ENCODE measurements around the gene PLXNC1. TPM values are rescaled to one million over a fixed set of nuclear protein-coding genes. Genes with fewer than 3 reads are reported as not detected.

The PLXNC1 gene
- total and polyA plus RNA-seq, 2 experiments from 2014 or later: 0.78 to 1.9 TPM

- no peaks in the 10 kb centered on the region for H3K79me2 ChIP-seq (ENCODE audit: insufficient read depth)
- H3K9me3 ChIP-seq (ENCODE audit: low read depth): peaks cover 7% of the 10 kb centered on the region
- WGBS, 2 experiments (ENCODE audit: low coverage in 1 of 2, low lambda C conversion rate in 2 of 2, missing lambda C conversion rate in 2 of 2): 89 to 100% methylated on average over 2 of the region's 2 CpGs
- H3K4me2 ChIP-seq (ENCODE audit: unreplicated experiment): no peak overlapping the region
- no peak for TF ChIP-seq EZH2 (IDR thresholded peaks at IDR 0.05; ENCODE audit: insufficient read depth, poor library complexity, severe bottlenecking)
- TF ChIP-seq EZH2phosphoT487 (IDR thresholded peaks at IDR 0.05; ENCODE audit: insufficient read depth, low read depth): no peak
- no peaks in the 10 kb centered on the region for H3K9me2 ChIP-seq (ENCODE audit: insufficient read depth)
- no peak overlapping the region for H3K27ac ChIP-seq
- H2AFZ ChIP-seq: no peak overlapping the region
- H4K20me1 ChIP-seq (ENCODE audit: insufficient read depth): no peaks in the 10 kb centered on the region
- H3K4me3 ChIP-seq: no peak overlapping the region
- no peak for DNase-seq
- peaks cover 14% of the 10 kb centered on the region; the same call in 1 of the 2 replicates for H3K36me3 ChIP-seq (ENCODE audit: low read depth)
- H3K27me3 ChIP-seq (replicated peaks; ENCODE audit: insufficient read depth): no peaks in the 10 kb centered on the region
- peaks cover 13% of the 10 kb centered on the region for H3K4me1 ChIP-seq (ENCODE audit: insufficient read depth)
- in situ Hi-C loops (cut with MboI): no loop called here
- no peak overlapping the region for H3K9ac ChIP-seq
- H3F3A ChIP-seq (ENCODE audit: insufficient read depth): peaks cover 15% of the 10 kb centered on the region
These were observed 174.0 kb downstream of the PLXNC1 start for GRCh38 chr12:94322346-94322745.

GRCh38 chr12:94326234-94326633 is 177.9 kb downstream of the PLXNC1 start:
- H2AFZ ChIP-seq: no peak overlapping the region
- H3K27me3 ChIP-seq (replicated peaks; ENCODE audit: insufficient read depth): no peaks in the 10 kb centered on the region
- H3K79me2 ChIP-seq (ENCODE audit: insufficient read depth): no peaks in the 10 kb centered on the region
- 0 out of 2 replicates have a peak overlapping the region, but pooled peaks have one; percentile 17 for H3K27ac ChIP-seq
- WGBS, 2 experiments (ENCODE audit: low coverage in 1 of 2, low lambda C conversion rate in 2 of 2, missing lambda C conversion rate in 2 of 2): 91 to 100% methylated on average over 1 of the region's 1 CpG
- no peaks in the 10 kb centered on the region for H4K20me1 ChIP-seq (ENCODE audit: insufficient read depth)
- peaks cover 24% of the 10 kb centered on the region for H3F3A ChIP-seq (ENCODE audit: insufficient read depth)
- no peaks in the 10 kb centered on the region for H3K9me3 ChIP-seq (ENCODE audit: low read depth)
- in situ Hi-C loops (cut with MboI): no loop called here
- 0 out of 2 replicates have a peak, but pooled peaks cover 2% of the 10 kb centered on the region for H3K36me3 ChIP-seq (ENCODE audit: low read depth)
- DNase-seq: no peak
- H3K4me2 ChIP-seq (ENCODE audit: unreplicated experiment): no peak overlapping the region
- no peak for TF ChIP-seq EZH2phosphoT487 (IDR thresholded peaks at IDR 0.05; ENCODE audit: insufficient read depth, low read depth)
- TF ChIP-seq EZH2 (IDR thresholded peaks at IDR 0.05; ENCODE audit: insufficient read depth, poor library complexity, severe bottlenecking): no peak
- H3K4me3 ChIP-seq: no peak overlapping the region
- peaks cover 19% of the 10 kb centered on the region for H3K4me1 ChIP-seq (ENCODE audit: insufficient read depth)
- no peak overlapping the region for H3K9ac ChIP-seq
- H3K9me2 ChIP-seq (ENCODE audit: insufficient read depth): no peaks in the 10 kb centered on the region

- Histone ChIP-seq H3K36me3 (ENCODE audit: low read depth) (no peaks in the 10 kb centered on the region), H3F3A (ENCODE audit: insufficient read depth) (peaks cover 24% of the 10 kb centered on the region), H3K27me3 (replicated peaks; ENCODE audit: insufficient read depth) (no peaks in the 10 kb centered on the region), H3K79me2 (ENCODE audit: insufficient read depth) (no peaks in the 10 kb centered on the region), H3K9me3 (ENCODE audit: low read depth) (no peaks in the 10 kb centered on the region), H3K9me2 (ENCODE audit: insufficient read depth) (no peaks in the 10 kb centered on the region), H3K27ac (0 out of 2 replicates have a peak overlapping the region, but pooled peaks have one; percentile 17), H3K4me3 (no peak overlapping the region), H2AFZ (no peak overlapping the region), H4K20me1 (ENCODE audit: insufficient read depth) (no peaks in the 10 kb centered on the region), H3K9ac (no peak overlapping the region), H3K4me1 (ENCODE audit: insufficient read depth) (peaks cover 19% of the 10 kb centered on the region), H3K4me2 (ENCODE audit: unreplicated experiment) (no peak overlapping the region)
- in situ Hi-C loops (cut with MboI): no loop called here
- no peak for TF ChIP-seq EZH2phosphoT487 (IDR thresholded peaks at IDR 0.05; ENCODE audit: insufficient read depth, low read depth)
- no peak for TF ChIP-seq EZH2 (IDR thresholded peaks at IDR 0.05; ENCODE audit: insufficient read depth, poor library complexity, severe bottlenecking)
- DNase-seq: peak; percentile 88
These were observed 178.3 kb downstream of the PLXNC1 start for GRCh38 chr12:94326727-94327126.

- no peak for TF ChIP-seq EZH2phosphoT487 (IDR thresholded peaks at IDR 0.05; ENCODE audit: insufficient read depth, low read depth)
- TF ChIP-seq EZH2 (IDR thresholded peaks at IDR 0.05; ENCODE audit: insufficient read depth, poor library complexity, severe bottlenecking): no peak
- H4K20me1 ChIP-seq (ENCODE audit: insufficient read depth): no peaks in the 10 kb centered on the region
- peaks cover 24% of the 10 kb centered on the region for H3F3A ChIP-seq (ENCODE audit: insufficient read depth)
- H3K9me2 ChIP-seq (ENCODE audit: insufficient read depth): no peaks in the 10 kb centered on the region
- no peak overlapping the region for H2AFZ ChIP-seq
- peaks cover 19% of the 10 kb centered on the region for H3K4me1 ChIP-seq (ENCODE audit: insufficient read depth)
- H3K27ac ChIP-seq: no peak overlapping the region
- H3K9ac ChIP-seq: no peak overlapping the region
- no peaks in the 10 kb centered on the region for H3K27me3 ChIP-seq (replicated peaks; ENCODE audit: insufficient read depth)
- DNase-seq: peak; percentile 25
- H3K79me2 ChIP-seq (ENCODE audit: insufficient read depth): no peaks in the 10 kb centered on the region
- in situ Hi-C loops (cut with MboI): no loop called here
- no peak overlapping the region for H3K4me3 ChIP-seq
- no peaks in the 10 kb centered on the region for H3K36me3 ChIP-seq (ENCODE audit: low read depth)
- H3K4me2 ChIP-seq (ENCODE audit: unreplicated experiment): no peak overlapping the region
- WGBS, 2 experiments (ENCODE audit: low coverage in 1 of 2, low lambda C conversion rate in 2 of 2, missing lambda C conversion rate in 2 of 2): 81 to 90% methylated on average over 1 of the region's 1 CpG
- H3K9me3 ChIP-seq (ENCODE audit: low read depth): no peaks in the 10 kb centered on the region
These were observed 179.4 kb downstream of the PLXNC1 start for GRCh38 chr12:94327809-94328208.

- Histone ChIP-seq H3K27ac (no peak overlapping the region), H2AFZ (no peak overlapping the region), H4K20me1 (ENCODE audit: insufficient read depth) (no peaks in the 10 kb centered on the region), H3K27me3 (replicated peaks; ENCODE audit: insufficient read depth) (no peaks in the 10 kb centered on the region), H3K9me2 (ENCODE audit: insufficient read depth) (no peaks in the 10 kb centered on the region), H3K4me1 (ENCODE audit: insufficient read depth) (peaks cover 19% of the 10 kb centered on the region), H3K4me3 (no peak overlapping the region), H3K9ac (no peak overlapping the region), H3K9me3 (ENCODE audit: low read depth) (no peaks in the 10 kb centered on the region), H3K36me3 (ENCODE audit: low read depth) (no peaks in the 10 kb centered on the region), H3K4me2 (ENCODE audit: unreplicated experiment) (no peak overlapping the region), H3F3A (ENCODE audit: insufficient read depth) (peaks cover 24% of the 10 kb centered on the region), H3K79me2 (ENCODE audit: insufficient read depth) (no peaks in the 10 kb centered on the region)
- in situ Hi-C loops (cut with MboI): no loop called here
- WGBS, 2 experiments (ENCODE audit: low coverage in 1 of 2, low lambda C conversion rate in 2 of 2, missing lambda C conversion rate in 2 of 2): 100% methylated on average over 1 of the region's 1 CpG
- no peak for TF ChIP-seq EZH2 (IDR thresholded peaks at IDR 0.05; ENCODE audit: insufficient read depth, poor library complexity, severe bottlenecking)
- TF ChIP-seq EZH2phosphoT487 (IDR thresholded peaks at IDR 0.05; ENCODE audit: insufficient read depth, low read depth): no peak
- DNase-seq: no peak
These were observed 181.0 kb downstream of the PLXNC1 start for GRCh38 chr12:94329366-94329765.
